GM13976 (cell line): Measurements from ENCODE around the gene MUC20.
"Not testable (repeated sequence)": the region's sequence is repeated elsewhere in the genome, so short reads cannot be mapped to it uniquely, and the experiment has no call there.

Experiments used
- DNase-seq: peaks from one replicate; pipeline ENCODE4 v3.0.0; 2012; ENCODE audit warnings: low spot score
- in situ Hi-C: fragments of 300-500 bp; cut with MboI; formaldehyde crosslinking; loops from one replicate; pipeline ENCODE4 v1.12.0; 2022; ENCODE audit warnings: low sequenced_read_pairs, mixed read lengths, inconsistent platforms; ENCODE audit not compliant: unreplicated experiment
- TF ChIP-seq, protein P1 (sequence below): IDR thresholded peaks from 2 replicates; pipeline ENCODE4 v1.5.1; 2012; ENCODE audit warnings: borderline replicate concordance, mild to moderate bottlenecking; ENCODE audit not compliant: insufficient read depth; ENCODE audit errors: extremely low read depth, missing control alignments, control extremely low read depth

The MUC20 gene

DNA sequence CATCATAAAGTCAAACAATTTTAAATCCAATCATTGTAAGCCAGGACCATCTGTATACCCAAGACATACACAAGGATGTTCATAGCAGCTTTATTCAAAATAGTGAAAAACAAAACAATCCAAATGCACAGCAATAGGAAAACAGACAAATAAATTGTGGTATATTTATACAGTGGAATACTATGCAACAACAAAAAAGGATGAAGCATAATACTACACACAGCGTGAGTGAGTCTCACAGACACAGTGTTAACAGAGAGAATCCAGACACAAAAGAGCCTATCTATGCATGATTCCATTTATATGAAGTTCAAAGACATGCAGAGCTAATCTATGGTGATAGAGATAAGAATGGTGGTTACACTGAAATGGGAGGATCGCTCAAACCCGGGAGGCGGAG is 5.6 kb upstream of the MUC20 start:
- TF ChIP-seq, protein P1, sequence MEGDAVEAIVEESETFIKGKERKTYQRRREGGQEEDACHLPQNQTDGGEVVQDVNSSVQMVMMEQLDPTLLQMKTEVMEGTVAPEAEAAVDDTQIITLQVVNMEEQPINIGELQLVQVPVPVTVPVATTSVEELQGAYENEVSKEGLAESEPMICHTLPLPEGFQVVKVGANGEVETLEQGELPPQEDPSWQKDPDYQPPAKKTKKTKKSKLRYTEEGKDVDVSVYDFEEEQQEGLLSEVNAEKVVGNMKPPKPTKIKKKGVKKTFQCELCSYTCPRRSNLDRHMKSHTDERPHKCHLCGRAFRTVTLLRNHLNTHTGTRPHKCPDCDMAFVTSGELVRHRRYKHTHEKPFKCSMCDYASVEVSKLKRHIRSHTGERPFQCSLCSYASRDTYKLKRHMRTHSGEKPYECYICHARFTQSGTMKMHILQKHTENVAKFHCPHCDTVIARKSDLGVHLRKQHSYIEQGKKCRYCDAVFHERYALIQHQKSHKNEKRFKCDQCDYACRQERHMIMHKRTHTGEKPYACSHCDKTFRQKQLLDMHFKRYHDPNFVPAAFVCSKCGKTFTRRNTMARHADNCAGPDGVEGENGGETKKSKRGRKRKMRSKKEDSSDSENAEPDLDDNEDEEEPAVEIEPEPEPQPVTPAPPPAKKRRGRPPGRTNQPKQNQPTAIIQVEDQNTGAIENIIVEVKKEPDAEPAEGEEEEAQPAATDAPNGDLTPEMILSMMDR: no peak
- DNase-seq: no peak
- in situ Hi-C loops: no loop called here

- TF ChIP-seq, protein P1: no peak
- no peak for DNase-seq
- in situ Hi-C loops: no loop called here
Observed at GRCh38 chr3:195715583-195716266, 5.1 kb upstream of the MUC20 start.

DNA sequence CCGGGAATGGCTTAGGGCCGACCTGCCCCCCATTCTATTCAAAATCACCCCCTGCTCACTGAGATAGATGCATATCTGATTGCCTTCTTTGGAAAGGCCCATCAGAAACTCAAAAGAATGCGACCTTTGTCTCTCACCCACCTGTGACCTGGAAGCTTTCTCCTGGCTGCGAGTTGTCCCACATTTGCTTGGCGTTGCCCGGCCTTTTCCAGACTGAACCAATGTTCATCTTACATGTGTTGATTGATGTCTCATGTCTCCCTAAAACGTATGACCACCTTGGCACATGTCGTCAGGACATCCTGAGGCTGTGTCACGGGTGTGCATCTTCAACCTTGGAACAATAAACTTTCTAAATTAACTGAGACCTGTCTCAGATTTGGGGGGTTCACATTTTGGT is 3.4 kb upstream of the MUC20 start:
- no peak for DNase-seq
- TF ChIP-seq, protein P1: no peak
- in situ Hi-C loops: no loop called here

DNA sequence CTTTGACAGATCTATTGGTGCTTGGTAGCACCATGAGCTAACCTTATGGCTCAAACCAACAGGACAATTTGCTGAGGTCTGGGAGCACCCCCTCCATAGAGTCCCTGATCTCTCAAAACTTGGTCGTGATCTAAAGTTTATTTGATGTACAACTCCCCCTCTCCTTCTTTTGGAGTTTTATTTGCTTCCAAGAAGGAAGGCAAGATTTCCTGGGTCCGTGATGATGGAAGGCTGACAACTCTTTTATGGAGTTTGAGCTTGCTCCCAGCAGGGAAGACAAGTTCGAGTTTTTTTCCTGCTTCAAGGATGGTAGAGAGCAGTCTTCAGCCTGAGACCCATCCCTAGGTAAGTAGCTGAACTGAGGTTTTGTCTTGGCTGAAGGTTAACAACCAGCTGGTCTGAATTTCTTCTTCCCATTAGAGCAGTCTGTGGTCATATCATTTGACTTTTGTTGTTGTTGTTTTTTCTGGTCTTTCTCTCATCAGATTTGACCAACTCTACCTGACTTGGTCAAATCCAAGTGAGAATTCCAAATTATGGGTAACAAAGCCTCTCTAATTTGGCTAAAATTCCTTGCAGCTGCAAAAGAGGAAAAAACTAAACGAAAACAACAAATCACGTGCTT is 2.8 kb upstream of the MUC20 start:
- TF ChIP-seq, protein P1: no peak
- in situ Hi-C loops: no loop called here
- DNase-seq: no peak

GRCh38 chr3:195718477-195718984 is 2.2 kb upstream of the MUC20 start:
- TF ChIP-seq, protein P1: no peak
- in situ Hi-C loops: no loop called here
- no peak for DNase-seq

GRCh38 chr3:195719514-195720254 is 1.1 kb upstream of the MUC20 start:
- in situ Hi-C loops: not testable (repeated sequence)

GRCh38 chr3:195722139-195722995 is 1.6 kb downstream of the MUC20 start:
- in situ Hi-C loops, DNase-seq: not testable (repeated sequence)

More at GRCh38 chr3:195719514-195720254, 1.1 kb upstream of the MUC20 start:
- not testable (repeated sequence) for DNase-seq

DNA sequence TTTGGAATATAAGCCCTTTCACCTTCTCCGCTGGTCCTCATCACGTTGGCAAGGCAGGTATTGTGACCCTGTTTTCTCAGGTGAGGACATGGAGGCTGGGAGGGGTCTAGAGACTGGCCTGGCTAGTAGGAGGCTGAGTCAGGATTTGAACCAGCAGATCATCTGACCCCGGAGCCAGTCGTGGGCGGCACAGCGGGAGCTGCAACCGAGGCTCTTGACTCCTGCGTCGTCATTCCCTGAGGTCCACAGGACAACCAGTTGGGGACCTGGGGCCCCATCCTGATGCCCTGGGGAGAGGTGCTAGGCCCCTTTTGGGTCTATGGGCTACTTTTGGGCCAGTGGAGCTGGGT is 2.2 kb downstream of the MUC20 start:
- DNase-seq, in situ Hi-C loops: not testable (repeated sequence)

GRCh38 chr3:195724363-195724762 is 3.6 kb downstream of the MUC20 start:
- DNase-seq, in situ Hi-C loops: not testable (repeated sequence)

DNA sequence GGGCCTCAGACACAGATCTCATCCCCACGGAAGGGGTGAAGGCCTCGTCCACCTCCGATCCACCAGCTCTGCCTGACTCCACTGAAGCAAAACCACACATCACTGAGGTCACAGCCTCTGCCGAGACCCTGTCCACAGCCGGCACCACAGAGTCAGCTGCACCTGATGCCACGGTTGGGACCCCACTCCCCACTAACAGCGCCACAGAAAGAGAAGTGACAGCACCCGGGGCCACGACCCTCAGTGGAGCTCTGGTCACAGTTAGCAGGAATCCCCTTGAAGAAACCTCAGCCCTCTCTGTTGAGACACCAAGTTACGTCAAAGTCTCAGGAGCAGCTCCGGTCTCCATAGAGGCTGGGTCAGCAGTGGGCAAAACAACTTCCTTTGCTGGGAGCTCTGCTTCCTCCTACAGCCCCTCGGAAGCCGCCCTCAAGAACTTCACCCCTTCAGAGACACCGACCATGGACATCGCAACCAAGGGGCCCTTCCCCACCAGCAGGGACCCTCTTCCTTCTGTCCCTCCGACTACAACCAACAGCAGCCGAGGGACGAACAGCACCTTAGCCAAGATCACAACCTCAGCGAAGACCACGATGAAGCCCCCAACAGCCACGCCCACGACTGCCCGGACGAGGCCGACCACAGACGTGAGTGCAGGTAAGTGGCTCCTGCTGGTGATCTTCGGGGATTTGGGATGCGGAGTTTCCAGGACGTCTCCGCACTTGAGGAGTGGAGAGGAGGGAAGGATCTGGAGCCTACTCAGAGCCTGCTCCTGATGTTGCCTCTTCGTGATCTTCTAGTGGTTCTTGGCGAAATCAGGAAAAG is 5.3 kb downstream of the MUC20 start:
- in situ Hi-C loops: loop anchor here (5.0 kb wide), 1 partner anchor 109 kb away; no protein-coding TSS in a partner anchor
- not testable (repeated sequence) for DNase-seq
